Renal cortex interstitium (tissue), 11 donors: ENCODE data around the gene CPM. TPM values are rescaled to one million over a fixed set of nuclear protein-coding genes. Genes with fewer than 3 reads are reported as not detected.

ENCODE experiments used
- DNase-seq, 11 donors: peaks; one replicate each; pipeline ENCODE4 v3.0.0-alpha.2; 2013; ENCODE audit warnings: low read depth in 9 of 11, low spot score in 4 of 11; ENCODE audit errors: extremely low read depth in 1 of 11
- polyA plus RNA-seq, 3 donors: library from polyadenylated mRNA; unstranded; fragments of 120-200 nt; gene quantifications; one replicate each; pipeline ENCODE4 v1.2.1, GENCODE V29; 2013; ENCODE audit not compliant: insufficient read length in 3 of 3

Gene CPM
- polyA plus RNA-seq, 3 donors = 23.3 to 35.6 (median 30.9) TPM

DNA sequence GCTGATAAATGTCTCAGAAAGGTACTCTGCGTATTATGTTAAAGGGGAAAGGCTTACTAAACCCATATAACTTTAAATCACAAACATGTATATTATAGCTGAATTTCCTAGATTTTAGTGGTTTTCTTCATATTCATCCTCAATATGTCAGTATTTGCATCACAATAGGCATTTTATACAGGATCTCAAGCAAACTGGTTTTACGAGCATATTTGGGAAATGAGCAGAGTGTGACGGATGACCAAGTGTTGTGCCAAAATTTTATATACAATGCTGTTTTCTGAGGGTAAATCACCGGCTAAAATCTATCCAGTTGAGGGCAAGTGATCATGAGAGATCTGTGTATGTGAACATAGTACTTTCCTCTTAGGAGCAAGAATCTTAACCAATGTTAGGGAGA, 8.4 kb downstream of the CPM start:
- DNase-seq = no peak

DNA sequence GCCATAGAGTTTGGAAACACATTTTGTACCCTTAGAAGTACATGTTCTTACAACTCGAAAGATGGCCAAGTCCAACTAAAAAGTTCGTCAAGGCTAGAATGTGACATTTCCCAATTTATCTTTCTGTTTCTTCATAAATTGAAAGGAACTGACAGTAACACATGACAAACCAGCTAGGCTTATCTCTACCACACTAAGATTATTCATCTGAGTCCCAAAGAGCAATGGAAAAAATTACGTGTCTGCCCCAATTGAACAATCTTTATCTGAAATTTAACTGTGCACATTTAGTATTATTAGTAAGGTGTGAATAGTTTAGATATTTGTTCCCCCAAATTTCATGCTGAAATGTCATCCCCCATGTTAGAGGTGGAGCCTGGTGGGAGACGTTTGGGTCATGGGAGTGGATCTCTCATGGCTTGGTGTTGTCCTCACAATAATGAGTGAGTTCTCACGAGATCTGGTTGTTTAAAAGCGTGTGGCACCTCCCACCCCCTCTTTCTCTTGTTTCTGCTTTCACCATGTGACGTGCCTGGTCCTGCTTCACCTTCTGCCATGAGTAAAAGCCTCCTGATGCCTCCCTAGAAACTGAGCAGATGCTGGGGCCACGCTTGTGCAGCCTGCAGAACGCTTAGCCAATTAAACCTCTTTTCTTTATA, 13.3 kb downstream of the CPM start:
- DNase-seq = no peak

DNA sequence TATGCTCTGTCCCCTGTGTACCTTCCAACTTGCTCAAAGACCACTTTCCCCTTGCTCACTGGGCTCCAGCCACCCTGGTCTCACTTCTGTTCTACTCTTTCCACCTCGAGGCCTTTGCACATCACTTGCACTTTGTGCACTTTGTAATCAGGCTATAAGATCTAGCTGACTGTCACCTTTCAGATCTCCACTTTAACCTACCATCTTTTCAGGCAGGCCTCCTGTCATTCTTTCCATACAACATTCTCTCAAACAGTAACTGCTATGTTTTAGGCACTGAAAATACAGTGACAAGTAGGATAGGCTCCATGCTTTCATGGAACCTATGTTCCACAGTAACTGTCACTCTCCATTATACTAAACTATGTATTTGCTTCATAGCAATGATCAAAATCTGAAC, 14.0 kb downstream of the CPM start:
- no peak for DNase-seq

DNA sequence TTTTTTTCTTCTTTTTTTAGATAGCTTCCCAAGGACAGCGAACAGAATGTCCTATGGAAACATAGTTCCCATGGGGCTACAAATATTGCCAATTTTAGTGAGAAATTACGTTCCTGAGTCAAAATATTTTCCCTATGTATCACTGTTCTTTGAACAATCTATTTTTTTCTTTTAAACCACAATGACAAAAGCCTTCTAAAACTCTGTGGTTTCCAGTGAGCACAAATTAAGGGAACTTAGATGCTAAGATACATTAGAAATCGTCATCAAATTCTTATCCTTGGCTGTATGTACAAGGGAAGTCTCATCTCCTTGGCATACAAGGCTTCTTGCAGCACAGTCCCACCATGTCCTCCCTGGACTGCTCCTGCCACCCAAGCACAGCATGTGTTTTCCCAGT, 17.9 kb downstream of the CPM start:
- no peak for DNase-seq

DNA sequence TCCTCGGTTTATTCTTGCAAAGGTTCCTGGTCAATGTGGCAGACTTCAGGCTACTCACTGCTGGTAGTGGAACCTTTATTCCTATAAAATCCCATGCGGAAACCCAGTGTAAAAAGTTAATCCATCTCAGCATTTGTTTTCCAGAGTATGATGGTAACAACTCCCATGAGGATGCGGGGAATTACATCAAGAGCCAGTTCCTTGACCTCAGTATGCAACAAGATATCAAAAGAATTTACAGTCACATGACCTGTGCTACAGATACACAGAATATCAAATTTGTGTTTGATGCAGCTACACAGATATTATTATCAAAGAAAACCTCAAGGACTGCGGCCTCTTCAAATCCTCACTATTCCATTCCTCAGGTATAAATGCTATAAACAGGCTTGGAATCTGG, 19.3 kb downstream of the CPM start:
- DNase-seq = no peak

DNA sequence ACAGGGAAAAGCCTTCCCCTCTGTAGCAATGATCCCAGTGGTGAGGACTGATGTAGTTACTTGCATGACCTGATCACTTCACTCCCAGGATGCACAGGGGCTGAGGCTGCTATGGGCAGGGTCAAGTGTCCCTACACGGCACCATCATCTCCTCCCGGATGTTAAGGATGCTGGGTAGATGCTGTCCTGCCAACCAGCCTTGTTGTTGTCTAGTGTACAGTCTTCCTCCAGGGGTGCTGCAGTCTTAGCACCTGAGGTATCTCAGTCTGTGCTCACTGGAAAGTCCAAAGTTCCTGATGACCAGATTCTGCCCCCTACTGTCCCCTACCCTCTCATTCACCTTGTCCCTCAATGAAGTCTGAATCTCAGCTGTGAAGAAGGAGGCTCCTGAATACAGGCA, 20.1 kb downstream of the CPM start:
- no peak for DNase-seq

DNA sequence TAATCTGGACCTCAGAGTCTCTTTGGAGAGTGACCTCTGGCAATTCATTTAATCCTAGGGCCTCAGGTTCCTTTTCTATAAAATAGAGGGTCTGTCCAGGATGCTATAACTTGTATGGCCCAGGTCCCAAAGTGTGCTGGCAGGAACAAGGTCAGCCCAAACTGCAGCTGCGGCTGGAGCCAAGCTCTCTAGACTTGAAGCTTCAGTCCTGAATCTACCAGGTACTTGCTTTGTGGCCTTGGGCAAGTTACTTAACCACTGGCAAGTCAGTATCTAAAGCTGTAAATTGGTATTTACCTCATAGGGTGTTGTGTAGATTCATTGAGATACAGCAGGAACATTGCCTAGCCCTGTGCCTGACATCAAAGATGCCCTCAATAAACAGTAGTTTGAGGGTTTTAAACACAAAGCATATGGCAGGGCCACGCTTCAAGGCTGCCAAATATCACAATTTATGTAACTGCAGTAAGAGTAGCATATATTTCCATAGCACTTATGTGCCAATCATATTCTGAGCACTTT, 21.7 kb downstream of the CPM start:
- no peak for DNase-seq

DNA sequence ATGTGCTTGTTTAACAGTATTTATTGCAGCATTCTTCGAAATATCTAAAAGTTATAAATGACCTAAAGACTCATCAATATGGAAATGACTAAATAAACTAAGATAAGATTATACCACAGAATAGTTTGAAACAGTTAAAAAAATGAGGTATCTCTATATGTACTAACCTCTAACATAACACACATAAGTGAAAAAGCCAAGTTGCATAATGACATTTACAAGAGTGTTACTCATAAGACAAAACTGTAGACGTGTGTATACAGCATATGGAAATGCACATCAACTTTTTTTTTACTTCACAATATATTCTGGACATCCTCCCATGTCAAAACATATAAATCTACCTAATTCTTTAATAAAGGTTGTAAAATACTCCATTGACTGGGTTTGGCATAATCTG, 22.8 kb downstream of the CPM start:
- DNase-seq = no peak

DNA sequence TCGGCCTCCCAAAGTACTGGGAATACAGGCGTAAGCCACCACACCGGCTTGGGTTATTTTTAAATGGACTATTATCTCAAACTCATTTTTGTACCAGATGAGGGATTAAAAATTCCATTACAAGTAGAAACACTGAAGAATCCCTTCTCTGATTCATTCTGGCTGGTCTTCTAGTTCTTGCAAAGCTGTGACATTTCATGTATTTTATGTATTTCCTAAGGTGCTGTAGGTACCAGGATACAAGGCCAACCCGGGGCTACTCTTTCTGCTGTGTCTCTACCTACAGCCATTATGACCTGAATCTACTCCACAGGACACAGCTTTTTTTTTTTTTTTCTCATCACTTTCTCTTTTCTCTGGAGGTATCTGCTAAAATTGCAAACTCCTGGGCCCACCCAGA, 24.9 kb downstream of the CPM start:
- no peak for DNase-seq

DNA sequence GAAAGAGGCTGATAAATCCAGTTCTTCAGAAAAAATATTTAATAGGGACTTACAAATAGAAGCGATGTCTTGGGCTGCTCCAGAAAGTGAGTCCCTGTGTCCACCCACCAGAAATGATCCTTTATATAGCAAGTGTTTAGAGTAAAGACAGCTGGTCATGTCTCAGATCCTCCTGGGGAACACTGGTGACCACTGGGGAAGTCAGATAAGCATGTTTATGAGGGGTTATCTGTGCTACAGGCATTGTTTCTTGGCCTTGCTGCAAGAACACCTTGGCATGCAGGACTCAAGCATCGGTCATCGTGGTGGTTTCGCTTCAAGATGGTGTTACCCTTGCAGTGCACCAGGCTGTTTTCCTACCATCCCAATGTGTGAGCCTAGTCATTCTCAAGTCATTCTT, 27.2 kb downstream of the CPM start:
- no peak for DNase-seq

DNA sequence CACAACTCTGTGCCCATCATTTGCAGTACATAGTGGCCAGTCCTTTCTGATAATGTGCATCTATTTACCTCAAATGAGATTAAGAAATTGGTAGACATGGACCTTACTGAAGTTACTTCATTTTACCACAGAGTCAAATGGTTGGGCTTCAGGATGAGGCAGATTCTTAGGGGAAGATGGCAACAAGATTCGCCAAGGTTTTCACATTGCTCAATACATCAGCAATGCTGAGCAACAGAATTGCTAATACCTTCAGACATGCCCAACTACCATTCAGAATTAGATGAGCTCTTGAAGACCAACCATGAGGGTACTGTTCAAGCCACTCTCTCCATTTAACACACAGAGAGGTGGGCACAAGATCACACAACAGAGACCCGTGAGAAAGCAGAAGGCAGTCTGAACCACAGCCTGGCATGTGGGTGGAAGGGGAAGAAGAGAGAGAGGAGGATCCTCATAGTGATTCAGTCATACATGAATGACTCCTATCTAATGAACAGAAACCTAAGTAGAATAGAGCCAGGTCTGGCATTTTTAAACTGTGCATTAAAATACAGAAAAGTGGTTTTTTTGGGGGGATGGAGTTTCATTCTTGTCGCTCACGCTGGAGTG, 28.5 kb downstream of the CPM start:
- DNase-seq = no peak

DNA sequence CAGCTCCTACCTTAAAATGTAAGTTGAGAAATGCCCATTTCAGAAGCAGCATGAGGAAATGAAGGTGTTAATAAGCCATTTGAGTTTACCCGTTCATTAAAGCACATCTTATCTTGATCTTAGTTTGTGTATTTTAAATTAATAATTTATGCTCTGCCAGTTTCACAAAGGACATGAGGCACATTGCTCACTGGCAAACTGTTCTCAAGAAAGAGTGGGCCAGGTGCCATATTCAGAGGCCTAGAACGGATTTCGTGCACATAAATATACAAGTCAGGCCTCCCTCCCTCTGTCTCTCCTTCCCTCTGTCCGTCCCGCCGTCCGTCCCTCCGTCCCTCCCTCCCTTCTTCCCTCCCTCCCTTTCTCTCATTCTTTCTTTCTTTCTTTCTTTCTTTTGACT, 29.5 kb downstream of the CPM start:
- DNase-seq = no peak

DNA sequence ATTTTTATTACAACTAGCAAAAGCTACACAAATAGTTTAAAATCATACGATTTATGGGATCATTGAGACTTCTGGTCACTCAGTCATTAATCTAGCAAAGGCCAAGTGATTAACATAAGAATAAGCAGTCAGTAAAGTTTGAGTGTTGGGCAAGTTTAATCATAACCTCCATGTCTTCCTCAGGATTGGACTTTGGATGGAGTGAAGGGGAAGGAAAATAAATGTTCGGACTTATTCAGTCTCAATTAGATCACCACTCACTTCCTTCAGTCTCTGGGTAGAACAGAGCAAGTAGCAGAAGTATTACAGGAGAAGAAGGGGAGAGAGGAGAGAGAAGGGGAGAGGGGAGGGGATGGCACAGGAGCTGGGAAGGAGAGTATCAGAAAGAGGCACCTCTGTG, 31.4 kb downstream of the CPM start:
- DNase-seq = no peak

DNA sequence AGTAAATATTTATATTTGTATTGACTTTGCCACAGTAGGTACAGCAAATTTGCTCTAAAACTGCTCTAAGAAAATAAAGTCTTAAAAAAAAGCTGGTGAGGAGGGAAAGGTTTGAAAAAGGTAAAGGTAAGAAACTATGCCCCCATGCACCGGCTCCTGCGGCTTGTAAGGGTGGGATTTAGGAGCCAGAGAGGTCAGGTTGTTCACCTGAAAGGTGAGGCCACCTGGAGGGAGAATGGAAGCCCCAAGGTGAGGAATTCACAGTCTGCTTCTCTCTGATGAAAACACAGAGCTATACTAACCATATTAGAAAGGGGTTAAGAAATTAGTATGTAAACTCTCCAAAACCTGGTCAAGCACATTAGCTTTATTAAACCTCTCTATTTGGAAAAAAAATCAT, 31.8 kb downstream of the CPM start:
- DNase-seq = no peak

DNA sequence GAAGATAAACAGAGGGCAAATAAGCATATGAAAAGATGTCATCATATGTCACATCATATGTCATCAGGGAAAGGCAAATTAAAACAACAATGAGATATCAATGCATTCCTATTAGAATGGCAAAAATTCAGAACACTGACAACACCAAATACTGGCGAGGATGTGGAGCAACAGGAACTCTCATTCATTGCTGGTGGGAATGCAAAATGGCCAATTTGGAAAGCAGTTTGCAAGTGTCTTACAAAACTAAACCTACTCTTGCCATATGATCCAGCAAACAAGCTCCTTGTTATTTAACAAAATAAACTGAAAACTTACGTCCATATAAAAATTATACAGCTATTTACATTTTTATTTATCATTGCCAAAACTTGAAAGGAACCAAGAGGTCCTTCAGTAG, 32.7 kb downstream of the CPM start:
- no peak for DNase-seq

DNA sequence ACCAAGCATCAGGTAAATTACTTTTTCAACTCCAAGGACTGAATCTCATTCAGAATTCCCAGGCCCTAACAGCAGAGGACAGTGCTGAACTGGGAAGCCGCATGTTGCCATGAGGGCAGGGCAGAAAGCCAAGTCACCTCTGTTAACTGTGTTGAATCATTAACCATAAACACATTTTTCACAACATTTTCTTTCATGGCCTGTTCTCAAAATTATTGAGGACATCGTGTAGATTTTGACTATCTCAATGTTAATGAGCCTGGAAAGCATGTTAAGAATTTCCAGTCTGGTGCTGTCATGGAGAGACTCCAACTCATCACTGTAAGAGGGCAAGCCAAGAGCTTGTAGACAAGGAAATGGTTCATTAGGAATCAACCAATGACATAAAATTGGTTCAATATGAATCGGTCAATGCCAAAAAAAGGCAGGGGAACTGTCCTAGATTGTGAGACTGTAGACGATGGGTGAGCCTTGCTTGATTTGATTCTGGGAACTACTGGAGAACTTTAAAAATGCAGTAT, 33.7 kb downstream of the CPM start:
- peak in 4 of 11 donors; percentile 6 to 41 (median 12) for DNase-seq

DNA sequence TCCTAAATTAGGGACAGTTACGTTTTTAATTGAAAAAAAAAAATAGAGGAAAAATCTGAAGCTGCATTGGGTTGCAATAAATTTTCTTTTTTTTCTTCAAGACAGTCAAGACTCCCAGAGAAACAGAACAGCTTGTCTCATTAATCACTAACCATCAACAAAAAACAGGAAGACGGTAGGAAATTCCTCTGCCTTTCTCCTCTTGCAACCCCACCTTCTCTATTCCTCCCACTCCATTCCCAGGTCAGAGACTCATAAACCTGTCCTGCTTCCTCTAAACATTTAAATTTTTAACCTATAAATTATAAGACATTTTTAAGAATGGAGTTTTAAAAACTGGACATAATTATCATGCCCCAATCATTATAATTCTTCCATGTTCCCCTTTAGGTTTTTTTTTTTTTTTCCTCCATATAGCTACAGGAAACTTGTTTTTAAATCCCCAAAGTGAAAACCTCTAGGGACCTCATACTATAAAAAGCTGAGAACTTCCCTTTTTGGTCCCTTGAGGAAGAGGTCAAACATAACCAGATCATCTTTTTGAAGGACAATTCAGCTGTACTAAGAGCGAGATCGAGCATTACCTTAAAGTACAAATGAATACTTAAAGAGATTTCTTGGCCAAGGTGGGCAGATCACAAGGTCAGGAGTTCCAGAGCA, 36.0 kb downstream of the CPM start:
- peak in 4 of 11 donors; percentile 10 to 46 (median 39) for DNase-seq

DNA sequence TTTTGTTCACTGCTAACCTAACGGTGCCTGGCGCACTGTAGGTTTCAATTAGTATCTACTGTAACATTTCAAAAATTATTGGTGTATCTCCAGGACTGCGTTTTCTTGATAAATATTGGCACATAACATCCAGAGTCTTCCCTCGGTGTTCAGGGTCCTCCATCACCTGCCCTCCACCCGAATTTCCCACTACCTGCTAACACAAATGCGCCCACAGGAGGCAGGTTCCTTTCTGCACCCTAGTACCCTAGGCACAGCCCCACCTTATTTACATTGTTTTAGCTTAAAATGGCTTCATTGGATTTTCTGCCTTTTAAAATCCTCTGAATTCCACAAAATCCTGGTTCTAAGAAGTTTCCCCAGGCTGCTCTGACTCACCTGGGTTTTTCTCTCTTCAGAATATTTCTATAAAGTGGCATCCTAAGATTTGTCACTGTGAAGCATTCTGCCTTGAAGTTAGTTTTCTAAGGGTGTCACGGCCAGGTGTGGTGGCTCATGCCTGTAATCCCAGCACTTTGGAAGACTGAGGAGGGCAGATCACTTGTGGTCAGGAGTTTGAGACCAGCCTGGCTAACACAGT, 38.6 kb downstream of the CPM start:
- no peak for DNase-seq

DNA sequence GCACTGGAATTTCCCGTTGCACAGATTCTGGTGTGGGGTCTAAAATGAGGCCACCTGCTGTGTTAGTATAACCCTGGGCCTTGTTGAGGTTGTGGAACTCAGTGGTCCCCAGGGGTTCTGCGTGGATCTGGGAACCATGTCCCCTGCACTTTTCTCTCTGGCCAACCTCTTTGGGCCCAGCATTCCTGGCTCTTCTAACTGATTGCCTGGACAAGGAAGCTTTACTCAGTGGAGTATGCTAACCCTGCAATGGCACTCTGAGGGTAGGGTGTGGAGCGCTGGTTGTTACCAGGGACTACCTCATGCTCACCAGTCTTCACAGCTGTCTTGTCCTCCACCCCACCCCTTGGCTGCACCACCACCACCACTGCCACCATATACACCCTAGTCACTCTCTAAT, 39.2 kb downstream of the CPM start:
- no peak for DNase-seq

DNA sequence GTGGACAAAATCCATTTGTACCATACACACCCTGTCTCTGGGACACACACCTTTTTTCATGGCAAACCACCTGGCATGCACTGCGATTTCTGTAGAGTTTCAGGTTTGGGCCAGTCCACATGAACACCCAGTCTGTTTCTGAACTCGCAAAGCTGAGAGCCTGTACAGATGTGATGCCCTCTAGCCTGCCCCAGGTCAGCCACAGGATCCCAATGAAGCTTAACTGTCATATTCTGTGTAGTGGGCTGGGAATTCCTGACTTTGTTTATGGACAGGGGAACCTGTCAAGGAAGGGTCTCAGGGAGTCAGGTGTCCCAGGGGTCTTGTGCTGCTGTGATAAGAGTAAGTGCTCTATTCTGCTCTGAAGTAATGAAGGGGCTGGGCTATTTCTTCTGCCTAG, 39.8 kb downstream of the CPM start:
- DNase-seq = no peak
